ENCODE data around the gene LTBP2.

LTBP2 gene

DNA sequence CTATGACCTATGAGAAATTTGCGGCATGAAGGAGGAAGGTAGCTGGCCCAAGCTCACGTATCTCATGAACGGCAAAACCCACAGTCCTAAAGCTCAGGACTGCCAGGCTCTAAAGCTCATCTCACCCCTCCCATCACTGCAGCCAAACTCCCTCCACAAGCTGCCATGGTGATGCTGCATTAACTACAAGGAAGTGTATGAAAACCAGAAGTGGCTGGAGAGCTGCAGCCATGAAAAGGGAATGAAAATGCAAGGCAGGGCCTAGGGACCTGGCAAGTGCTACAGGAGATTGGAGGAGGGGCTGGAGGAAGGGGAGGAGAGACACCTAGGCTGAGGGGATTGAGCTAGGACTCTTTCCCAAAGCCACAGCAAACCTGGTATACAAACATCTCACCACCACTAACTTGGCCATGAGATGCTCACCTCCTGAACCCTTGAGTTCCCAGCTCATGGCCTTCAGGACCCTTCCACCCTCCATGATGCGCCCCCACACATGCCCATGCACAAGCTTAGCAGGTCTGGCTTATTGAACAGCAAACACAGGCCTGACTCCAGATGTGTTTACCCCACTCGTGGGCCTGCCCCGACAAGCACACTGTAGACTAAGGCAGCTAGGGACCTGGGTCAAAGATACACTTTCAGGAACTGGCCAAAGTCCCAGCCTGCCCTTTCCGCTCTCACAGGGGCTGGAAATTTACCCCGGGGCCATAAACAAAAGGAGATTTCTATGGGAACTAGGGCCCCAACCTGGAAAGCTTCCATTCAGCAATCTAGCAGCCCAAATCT is 42.0 kb downstream of the LTBP2 start:
- peak; percentile 31 for DNase-seq

DNA sequence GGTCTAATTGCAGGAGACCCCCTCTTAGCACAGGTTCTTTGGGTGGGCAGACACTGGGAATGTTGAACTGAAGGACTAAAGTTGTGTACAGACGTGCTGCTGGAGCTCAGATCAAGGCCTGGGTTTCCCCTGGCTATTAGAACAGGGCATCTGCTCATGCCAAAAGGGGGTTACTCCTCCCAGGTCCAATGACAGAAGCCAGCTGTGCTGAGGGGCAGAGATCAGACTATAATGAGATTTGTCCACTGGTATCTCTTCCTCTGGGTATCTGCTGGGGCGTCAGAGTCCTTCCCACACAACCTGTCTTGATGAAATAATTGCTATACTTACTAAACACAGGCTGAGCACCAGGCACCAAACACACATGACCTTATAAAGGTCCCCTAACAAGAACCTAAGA is 42.6 kb downstream of the LTBP2 start:
- DNase-seq: no peak

GRCh38 chr14:74568911-74569310 is 43.1 kb downstream of the LTBP2 start:
- DNase-seq: no peak

DNA sequence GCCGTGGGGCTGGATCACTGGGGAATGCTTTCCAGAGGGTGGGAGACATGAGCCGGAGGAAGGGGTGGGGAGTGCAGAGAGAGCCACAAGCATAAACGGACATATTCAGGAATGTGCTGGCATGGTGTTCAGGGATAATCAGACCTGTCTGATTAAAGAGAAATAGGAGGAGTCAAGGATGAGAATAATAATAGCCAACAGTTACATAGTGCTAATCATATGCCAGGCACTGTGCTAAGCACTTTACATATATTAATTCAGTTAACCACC is 43.7 kb downstream of the LTBP2 start:
- DNase-seq: no peak

- no peak for DNase-seq
Measured at GRCh38 chr14:74567646-74568379, 44.2 kb downstream of the LTBP2 start.

DNA sequence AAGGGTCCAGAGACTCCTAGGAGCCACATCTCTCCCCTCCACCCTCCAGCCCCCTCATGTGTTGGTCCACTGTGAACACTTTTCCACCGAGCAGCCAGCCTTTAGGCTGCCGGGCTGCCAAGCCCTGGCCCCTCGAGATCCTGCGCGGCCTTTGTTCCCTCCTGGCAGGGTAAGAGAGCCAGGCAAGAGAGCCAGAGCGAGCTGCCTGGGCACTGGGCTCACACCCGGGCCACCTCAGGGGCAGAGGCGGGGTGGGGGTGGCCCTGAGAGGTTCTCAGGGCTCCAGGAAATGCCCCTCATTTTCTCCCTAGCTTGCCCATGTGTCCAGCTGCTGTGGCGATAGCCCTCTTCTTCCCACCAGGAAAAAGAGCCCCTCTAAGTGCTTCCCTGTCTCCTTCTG is 44.8 kb downstream of the LTBP2 start:
- DNase-seq: no peak

DNA sequence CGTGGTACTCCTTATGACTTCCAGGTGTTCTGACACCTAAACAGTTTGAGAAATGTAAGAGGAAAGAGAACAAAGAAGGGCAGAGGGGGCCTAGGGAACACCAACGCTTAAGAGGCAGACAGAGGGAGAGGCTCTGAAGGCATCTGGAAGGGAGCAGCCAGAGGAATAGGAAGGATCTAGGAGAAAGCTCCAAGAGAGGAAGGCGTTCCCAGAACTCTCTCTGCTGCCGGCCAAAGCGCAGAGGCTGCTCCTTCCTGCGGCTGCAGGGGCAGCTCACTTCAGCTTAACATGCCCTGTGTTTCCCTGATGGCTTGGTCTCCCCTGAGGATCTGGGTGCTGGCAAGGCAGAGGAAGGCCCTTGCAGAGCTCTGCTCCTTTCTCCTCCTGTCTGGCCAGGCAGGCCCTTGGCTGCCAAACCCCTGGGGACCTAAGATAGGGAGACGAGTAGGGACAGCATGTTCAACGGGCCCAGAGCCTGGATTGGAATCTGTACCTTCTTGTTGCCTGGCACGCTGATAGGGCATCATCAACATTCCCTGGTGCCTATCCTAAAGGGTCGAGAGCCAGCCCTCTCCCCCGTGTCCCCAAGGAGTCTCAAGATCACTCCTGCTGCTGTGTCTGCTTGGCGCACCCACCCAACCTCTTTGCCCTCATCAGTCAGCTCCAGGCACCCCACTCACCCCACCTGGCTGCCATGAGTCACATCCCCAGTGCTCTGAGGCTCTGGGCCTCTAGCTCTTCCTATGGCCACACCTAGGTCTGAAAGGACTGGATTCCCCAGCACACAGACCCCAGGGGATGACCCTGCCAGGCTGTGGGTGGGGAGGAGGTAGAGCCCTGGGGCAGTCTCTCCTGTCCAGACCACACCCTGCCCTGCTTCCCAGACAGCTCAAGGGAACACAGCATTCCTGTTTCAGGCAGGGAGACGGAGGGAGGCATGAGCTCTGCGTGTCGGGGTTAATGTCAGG is 45.6 kb downstream of the LTBP2 start:
- DNase-seq: no peak

- DNase-seq: no peak
Measured at GRCh38 chr14:74563586-74564159, 48.4 kb downstream of the LTBP2 start.

DNA sequence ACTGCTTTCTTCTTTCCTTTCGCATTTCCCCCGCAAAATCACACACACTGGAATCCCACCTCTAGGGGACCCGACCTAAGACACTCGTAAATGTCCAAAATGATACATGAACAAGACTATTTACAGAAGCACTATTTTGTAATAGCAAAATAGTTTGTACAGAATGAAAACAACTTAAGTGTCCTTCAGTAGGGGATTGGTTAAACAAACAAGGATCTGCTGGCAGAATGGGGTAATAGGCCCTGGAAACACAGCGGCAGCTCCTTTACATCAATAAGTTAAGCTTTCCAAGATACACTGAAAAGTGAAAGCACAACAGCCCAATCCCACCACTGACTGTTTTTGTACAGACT is 48.8 kb downstream of the LTBP2 start:
- DNase-seq: no peak

DNA sequence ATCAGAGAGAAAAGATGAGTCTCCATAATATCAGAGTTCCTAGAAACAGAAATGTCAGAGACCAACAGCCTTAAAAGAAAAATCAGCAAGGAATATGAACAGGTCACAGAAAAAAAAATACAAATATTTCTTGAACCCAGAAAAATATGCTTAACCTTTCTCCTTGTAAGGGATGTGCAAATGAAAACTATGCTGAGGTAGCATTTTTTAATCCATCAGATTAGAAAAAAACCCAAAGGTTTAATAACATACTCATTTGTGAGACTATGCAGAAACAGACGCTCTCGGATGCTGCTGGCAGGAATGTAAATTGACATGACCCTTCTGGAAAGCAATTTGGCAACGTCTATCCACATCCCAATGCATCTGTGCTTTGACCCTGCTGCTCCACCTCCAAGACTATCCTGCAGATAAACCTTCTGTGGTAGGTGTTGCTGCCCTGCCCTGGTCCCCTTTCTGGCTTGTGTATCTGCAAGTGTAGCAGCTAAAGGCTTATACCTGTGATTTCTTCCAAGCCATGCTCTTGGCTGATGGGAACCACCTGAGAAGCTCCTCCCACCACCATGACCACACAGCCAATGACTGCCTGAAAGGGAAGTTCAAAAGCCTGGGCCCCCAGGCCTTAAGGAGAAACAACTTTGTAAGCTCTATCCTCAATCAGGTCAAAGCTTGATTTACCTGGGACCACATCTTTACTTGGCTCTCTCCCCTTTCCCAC is 49.4 kb downstream of the LTBP2 start:
- DNase-seq: no peak

GRCh38 chr14:74558655-74559054 is 53.4 kb downstream of the LTBP2 start:
- DNase-seq: no peak

DNA sequence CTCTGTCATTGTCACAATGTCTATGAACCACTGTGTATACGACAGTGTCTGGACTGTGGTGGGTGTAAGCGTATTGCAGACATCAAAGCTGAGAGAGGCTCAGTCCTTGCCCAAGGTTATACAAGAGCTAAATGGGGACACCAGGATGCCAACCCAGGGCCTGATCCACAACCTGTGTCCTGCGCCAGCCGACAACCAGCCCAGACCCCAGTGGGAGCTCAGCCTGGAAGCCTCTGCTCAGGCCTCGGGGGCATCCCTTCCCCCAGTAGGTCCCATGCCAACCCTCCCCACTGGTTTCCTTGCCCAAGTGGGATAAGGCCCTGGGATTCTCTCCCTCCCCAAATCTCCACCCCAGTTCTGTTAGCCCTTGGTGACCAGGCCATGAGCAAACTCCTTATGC is 54.3 kb downstream of the LTBP2 start:
- no peak for DNase-seq

DNA sequence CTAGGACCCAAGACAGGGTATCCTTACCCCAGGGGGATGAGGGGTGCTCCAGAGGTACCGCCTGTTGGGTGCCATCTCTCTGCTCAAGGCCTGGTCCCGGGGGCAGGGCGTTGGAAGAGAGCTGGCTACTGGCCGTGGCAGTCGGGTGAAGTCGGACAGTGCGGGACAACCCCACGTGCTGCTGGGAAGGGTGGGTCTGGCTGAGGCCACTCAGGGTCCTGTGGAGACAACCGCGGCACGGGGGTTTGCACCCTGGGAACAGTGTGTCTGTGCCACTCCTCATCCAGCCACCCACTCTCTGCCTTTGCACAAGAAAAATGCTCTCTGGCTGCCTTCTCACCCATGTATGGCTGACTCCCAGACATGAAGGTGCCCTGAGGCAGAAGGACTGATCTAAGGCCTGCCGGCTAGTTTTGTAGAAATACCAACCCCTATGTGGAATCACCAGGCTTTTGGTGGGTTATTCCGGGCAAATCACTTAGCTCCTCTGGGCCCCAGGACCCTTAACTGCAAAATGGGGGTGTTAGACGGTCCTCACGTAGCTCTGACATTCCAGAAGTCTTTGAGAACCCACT is 56.5 kb downstream of the LTBP2 start:
- no peak for DNase-seq

DNA sequence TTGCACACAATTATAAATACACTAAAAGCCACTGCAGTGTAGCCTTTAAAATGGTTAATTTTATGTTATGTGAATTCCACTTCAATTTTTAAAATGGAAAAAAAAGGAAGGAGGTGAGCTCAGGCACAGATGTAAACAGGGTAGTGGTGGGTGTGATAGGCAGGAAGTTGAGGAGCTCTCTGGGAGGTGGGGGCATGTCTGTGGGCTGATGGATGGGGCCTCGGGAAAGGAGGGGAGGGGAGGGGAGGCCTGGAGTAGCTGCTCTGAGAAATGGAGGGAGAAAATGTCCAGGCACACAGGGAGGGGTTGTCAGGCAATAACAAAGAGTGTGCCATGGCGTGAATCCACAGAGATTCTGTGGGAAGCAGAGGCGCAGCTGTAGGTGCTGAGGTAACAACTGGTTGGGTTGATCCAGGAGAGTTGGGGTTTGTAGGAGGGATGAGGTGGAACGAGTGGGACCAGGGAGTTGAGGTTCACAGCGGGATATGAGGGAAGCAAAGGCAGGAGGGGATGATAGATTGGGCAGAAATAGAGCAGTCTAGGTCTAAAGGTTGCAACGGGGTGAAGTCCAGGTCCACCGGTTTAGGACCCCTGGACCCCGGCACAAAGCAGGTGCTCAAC is 57.2 kb downstream of the LTBP2 start:
- no peak for DNase-seq

GRCh38 chr14:74552623-74553022 is 59.4 kb downstream of the LTBP2 start:
- DNase-seq: no peak

DNA sequence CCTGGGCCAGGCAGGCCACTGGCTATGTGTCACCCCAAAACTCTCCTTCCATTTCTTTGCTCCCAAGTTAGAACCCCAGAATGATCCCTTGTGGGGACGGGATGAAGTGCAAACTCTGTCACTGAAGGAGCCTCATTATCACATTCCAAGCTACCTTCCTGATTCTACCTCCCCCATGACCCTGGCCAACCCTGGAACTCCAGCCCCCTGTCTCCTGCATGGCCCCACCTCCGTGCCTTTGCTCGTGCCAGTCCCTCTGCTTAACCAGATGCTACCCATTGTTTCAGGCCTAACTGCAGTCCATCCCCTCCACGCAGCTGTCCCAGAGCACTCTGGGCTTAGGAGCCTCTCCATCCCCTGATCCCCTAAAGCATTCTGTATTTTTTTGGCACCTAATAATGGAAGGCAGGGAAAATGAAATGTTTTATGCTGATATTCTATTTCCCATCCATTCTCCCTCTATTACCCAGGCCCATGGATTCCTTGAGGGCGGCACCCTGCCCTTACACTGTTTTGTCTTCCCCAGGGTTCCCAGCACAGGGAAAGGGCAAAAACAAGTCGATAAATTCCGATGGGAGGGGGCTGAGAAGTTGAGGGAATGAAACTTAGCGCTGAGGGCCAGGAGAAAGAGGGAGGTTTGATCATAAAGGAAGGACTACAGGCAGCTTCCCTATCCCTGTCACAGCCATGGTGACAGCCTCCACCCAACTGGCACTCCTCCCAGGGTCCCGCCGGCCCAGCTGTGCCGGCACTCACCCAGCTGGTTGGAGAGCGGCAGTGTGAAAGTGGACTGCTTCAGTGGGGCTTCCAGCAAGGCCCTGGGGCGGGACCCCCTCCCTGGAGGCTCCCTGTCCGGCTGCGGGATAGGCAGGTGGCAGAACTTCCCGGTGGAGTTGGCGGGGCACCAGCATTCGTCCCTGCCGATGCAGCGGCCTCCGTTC is 60.3 kb downstream of the LTBP2 start:
- DNase-seq: no peak

- DNase-seq: no peak
Measured at GRCh38 chr14:74551001-74551400, 61.0 kb downstream of the LTBP2 start.

DNA sequence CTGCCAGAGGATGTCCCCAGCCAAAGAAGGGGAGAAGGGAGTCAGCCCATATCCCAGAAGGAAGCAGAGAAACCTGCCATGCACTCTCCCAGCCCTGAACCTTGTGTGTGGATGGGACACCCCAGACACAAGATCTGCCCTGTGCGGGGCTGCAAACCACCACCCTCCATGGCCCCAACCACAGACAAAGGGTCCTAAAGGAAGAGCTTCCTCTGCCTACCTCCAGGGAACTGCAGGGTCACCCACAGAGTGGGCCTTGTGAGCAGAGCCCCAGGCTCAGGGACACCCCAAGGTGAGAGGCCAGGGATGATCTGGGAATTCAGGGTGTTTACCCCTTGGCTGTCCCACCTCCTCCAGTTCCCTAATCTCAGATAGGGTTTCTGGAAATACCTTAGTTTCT is 62.0 kb downstream of the LTBP2 start:
- DNase-seq: no peak

GRCh38 chr14:74549588-74549987 is 62.4 kb downstream of the LTBP2 start:
- no peak for DNase-seq

GRCh38 chr14:74548881-74549280 is 63.2 kb downstream of the LTBP2 start:
- peak; percentile 34 for DNase-seq
